ENCODE results near the gene LAMC3. TPM values are rescaled to one million over a fixed set of nuclear protein-coding genes. Genes with fewer than 3 reads are reported as not detected.

Gene LAMC3
- total RNA-seq, 1 donor from 2014 or later = not detected

DNA sequence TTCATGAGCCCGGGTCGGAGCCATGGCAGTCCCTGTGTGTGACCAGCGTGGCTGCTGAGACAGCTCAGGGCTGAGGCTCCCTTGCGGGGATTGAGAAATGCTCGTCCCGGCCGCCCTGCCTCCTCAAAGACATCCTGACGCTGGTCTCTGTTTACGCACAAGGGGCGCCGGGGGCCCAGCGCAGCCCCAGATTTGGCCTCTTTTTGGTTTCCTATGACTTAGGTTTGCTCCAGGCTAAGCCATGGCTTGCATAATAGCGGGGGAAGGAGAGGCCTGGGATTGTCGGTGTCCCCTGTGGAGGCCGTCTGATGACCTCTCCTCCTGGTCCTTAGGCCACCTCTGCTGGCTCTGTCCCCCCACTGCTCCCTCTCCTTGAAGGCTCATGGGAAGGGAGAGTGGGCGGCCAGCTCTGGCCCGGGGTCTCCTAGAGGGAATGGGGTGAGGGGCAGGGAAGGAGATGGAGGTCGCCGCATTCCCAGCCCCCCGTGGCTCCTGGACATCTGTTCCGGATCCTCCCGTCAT, 3.5 kb downstream of the LAMC3 start:
- Mint-ChIP-seq H3K27ac (peak overlapping the region; percentile 97), H3K4me1 (peaks cover 42% of the 10 kb centered on the region), H3K4me3 (no peak overlapping the region), H3K27me3 (ENCODE audit: insufficient read depth, low read depth) (peaks cover 42% of the 10 kb centered on the region), H3K9me3 (no peaks in the 10 kb centered on the region), H3K36me3 (no peaks in the 10 kb centered on the region)
- Histone ChIP-seq H3K9ac (no peak overlapping the region), H3K36me3 (no peaks in the 10 kb centered on the region), H3K4me2 (no peak overlapping the region), H3K27me3 (peaks cover 38% of the 10 kb centered on the region), H3K9me3 (ENCODE audit: low read depth) (no peaks in the 10 kb centered on the region), H2AFZ (replicated peaks) (no peak overlapping the region), H4K20me1 (ENCODE audit: low read depth) (no peaks in the 10 kb centered on the region), H3K79me2 (ENCODE audit: low read depth) (no peaks in the 10 kb centered on the region), H3K4me3 (no peak overlapping the region), H3K27ac (no peak overlapping the region), H3K4me1 (peaks cover 11% of the 10 kb centered on the region), H3F3A (ENCODE audit: low read depth) (peaks cover 6% of the 10 kb centered on the region)
- DNase-seq (ENCODE audit: low spot score) = peak; percentile 36
- TF ChIP-seq, protein P1, sequence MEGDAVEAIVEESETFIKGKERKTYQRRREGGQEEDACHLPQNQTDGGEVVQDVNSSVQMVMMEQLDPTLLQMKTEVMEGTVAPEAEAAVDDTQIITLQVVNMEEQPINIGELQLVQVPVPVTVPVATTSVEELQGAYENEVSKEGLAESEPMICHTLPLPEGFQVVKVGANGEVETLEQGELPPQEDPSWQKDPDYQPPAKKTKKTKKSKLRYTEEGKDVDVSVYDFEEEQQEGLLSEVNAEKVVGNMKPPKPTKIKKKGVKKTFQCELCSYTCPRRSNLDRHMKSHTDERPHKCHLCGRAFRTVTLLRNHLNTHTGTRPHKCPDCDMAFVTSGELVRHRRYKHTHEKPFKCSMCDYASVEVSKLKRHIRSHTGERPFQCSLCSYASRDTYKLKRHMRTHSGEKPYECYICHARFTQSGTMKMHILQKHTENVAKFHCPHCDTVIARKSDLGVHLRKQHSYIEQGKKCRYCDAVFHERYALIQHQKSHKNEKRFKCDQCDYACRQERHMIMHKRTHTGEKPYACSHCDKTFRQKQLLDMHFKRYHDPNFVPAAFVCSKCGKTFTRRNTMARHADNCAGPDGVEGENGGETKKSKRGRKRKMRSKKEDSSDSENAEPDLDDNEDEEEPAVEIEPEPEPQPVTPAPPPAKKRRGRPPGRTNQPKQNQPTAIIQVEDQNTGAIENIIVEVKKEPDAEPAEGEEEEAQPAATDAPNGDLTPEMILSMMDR (IDR thresholded peaks at IDR 0.05) = no peak
- TF ChIP-seq EZH2phosphoT487 (IDR thresholded peaks at IDR 0.05) = no peak
- TF ChIP-seq EZH2 (IDR thresholded peaks at IDR 0.05) = no peak

DNA sequence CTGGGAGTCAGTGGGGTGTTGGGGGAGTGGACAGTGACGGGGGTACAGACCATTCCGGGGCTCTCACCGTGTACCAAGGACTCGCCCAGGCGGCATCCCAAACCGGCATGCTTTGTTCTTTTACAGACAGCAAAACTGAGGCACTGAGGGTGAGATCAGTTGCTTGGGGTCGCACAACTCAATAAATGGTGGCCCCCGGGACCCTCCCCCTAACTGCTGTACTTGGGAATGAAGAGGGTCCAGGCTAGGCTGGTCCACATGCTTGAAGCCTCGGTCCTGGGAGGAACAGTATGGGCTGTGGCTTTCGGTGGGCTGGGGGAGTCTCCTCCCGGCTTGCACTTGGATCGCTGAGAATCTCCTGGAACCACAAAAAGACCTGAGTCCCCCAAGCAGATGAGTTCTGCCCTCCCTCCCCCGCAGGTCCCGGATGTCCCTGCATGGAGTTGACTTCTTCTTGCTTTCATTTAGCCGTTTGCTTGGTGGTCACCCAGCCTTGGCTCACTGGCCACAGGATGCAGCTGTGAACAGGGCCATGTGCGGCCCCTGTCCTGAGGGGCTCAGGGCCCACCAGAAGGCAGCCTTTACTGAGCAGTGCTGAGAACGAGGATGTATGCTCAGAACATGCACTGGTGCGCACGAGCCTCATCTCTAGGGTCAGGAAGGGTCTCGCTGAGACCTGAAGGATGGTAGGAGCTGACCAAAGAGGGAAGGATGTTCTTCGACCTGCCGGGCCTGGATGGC, 4.2 kb downstream of the LAMC3 start:
- no peak overlapping the region for H2AFZ ChIP-seq (replicated peaks)

DNA sequence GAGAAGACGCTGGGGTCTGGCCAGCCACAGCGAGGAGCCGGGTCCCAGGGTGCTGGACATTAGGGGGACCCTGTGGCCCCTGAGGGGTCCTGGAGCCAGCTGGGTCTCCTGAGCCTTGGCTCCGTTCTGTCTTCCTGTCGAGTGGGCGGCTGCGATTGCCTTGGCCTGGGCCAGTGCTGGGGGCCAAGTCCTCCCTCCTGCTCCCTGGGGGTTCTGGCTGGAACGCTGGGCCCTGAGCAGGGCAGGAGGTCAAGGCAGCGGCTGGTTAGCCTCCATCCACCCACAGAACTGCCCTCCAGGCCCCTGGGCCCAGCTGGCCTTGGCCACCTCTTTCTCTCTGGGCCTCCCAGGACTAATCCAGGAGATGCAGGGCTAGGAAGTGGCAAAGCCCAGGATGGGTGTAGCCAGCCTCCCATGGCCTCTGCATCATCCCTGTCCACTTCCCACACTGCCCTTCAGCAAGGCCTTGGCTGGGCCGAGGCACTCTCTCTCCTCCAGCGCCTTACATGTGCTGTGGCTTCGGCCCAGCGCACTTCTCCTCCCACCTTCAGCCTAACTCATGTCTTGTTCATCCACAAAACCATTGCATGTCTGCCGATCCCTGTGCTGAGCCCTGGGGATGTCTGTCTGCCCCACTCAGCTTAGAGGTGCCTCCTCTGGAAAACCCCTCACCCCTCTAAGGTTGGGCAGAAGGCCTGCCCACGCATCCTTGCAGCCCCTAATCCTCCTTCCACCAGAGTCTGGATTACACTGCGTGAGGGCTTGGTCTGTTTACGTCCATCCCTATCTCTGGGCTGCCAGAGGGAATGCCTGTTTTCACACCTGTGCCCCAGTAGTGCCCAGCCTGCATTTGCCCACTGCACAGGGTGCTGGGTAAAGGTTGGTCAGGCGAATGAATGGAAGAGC, 5.0 kb downstream of the LAMC3 start:
- H3K9ac ChIP-seq = no peak overlapping the region
- no peaks in the 10 kb centered on the region for H3F3A ChIP-seq (ENCODE audit: low read depth)
- peak overlapping the region; percentile 3 for H3K4me3 Mint-ChIP-seq
- H3K9me3 Mint-ChIP-seq = no peaks in the 10 kb centered on the region
- H2AFZ ChIP-seq (replicated peaks) = no peak overlapping the region
- H3K27ac Mint-ChIP-seq = peak overlapping the region; percentile 91
- no peak overlapping the region for H3K4me3 ChIP-seq
- H4K20me1 ChIP-seq (ENCODE audit: low read depth) = no peaks in the 10 kb centered on the region
- H3K36me3 ChIP-seq = no peaks in the 10 kb centered on the region
- no peaks in the 10 kb centered on the region for H3K79me2 ChIP-seq (ENCODE audit: low read depth)
- H3K27ac ChIP-seq = no peak overlapping the region
- no peak for DNase-seq (ENCODE audit: low spot score)
- peaks cover 11% of the 10 kb centered on the region for H3K4me1 ChIP-seq
- H3K36me3 Mint-ChIP-seq = no peaks in the 10 kb centered on the region
- peaks cover 34% of the 10 kb centered on the region for H3K27me3 Mint-ChIP-seq (ENCODE audit: insufficient read depth, low read depth)
- H3K27me3 ChIP-seq = peaks cover 22% of the 10 kb centered on the region
- H3K4me2 ChIP-seq = no peak overlapping the region
- TF ChIP-seq EZH2phosphoT487 (IDR thresholded peaks at IDR 0.05) (no peak), EZH2 (IDR thresholded peaks at IDR 0.05) (no peak)
- TF ChIP-seq, protein P1 (IDR thresholded peaks at IDR 0.05) = no peak
- H3K9me3 ChIP-seq (ENCODE audit: low read depth) = no peaks in the 10 kb centered on the region
- H3K4me1 Mint-ChIP-seq = peaks cover 39% of the 10 kb centered on the region

More for the DNA sequence above, 4.2 kb downstream of the LAMC3 start:
- Histone ChIP-seq H3K36me3 (no peaks in the 10 kb centered on the region), H3K79me2 (ENCODE audit: low read depth) (no peaks in the 10 kb centered on the region), H3K4me2 (no peak overlapping the region), H3F3A (ENCODE audit: low read depth) (peaks cover 6% of the 10 kb centered on the region), H3K9me3 (ENCODE audit: low read depth) (no peaks in the 10 kb centered on the region), H3K4me1 (peaks cover 11% of the 10 kb centered on the region), H3K27me3 (peaks cover 31% of the 10 kb centered on the region), H3K27ac (no peak overlapping the region), H3K4me3 (no peak overlapping the region), H4K20me1 (ENCODE audit: low read depth) (no peaks in the 10 kb centered on the region), H3K9ac (no peak overlapping the region)
- no peak for TF ChIP-seq EZH2 (IDR thresholded peaks at IDR 0.05)
- TF ChIP-seq EZH2phosphoT487 (IDR thresholded peaks at IDR 0.05) = no peak
- TF ChIP-seq, protein P1 (IDR thresholded peaks at IDR 0.05) = no peak
- Mint-ChIP-seq H3K27me3 (ENCODE audit: insufficient read depth, low read depth) (peaks cover 37% of the 10 kb centered on the region), H3K27ac (peak overlapping the region; percentile 72), H3K9me3 (no peaks in the 10 kb centered on the region), H3K4me3 (no peak overlapping the region), H3K4me1 (peaks cover 42% of the 10 kb centered on the region), H3K36me3 (no peaks in the 10 kb centered on the region)
- no peak for DNase-seq (ENCODE audit: low spot score)

Data from neural progenitor cell (in vitro differentiated cells).